H9 (cell line): ENCODE measurements around the gene ALG9. TPM values are rescaled to one million over a fixed set of nuclear protein-coding genes. Genes with fewer than 3 reads are reported as not detected.

Source experiments
- DNase-seq: peaks from one replicate; pipeline ENCODE4 v3.0.0-alpha.2; 2017
- H2AFZ ChIP-seq: one replicate; pipeline ENCODE4 v1.6.1; 2013; ENCODE audit warnings: mild to moderate bottlenecking, low read length, control low read depth, moderate library complexity
- H2AK5ac ChIP-seq: 2 replicates; pipeline ENCODE4 v1.6.1; 2013; ENCODE audit warnings: low read length, control low read depth, mixed read lengths; ENCODE audit not compliant: insufficient read length
- H2BK120ac ChIP-seq: one replicate; pipeline ENCODE4 v1.6.1; 2013; ENCODE audit warnings: low read depth, mild to moderate bottlenecking, low read length, control low read depth, inconsistent platforms; ENCODE audit not compliant: poor library complexity, severe bottlenecking
- H2BK12ac ChIP-seq: 2 replicates; pipeline ENCODE4 v1.6.1; 2013; ENCODE audit warnings: low read length, control low read depth, mixed read lengths, low read depth; ENCODE audit not compliant: insufficient read length
- H2BK15ac ChIP-seq: 2 replicates; pipeline ENCODE4 v1.6.1; 2013; ENCODE audit warnings: low read depth, low read length, control low read depth
- H2BK20ac ChIP-seq: one replicate; pipeline ENCODE4 v1.6.1; 2013; ENCODE audit warnings: low read depth, mild to moderate bottlenecking, low read length, control low read depth, inconsistent platforms; ENCODE audit not compliant: poor library complexity, severe bottlenecking
- H2BK5ac ChIP-seq: 2 replicates; pipeline ENCODE4 v1.6.1; 2013; ENCODE audit warnings: low read length, control low read depth, mixed read lengths; ENCODE audit not compliant: insufficient read length
- H3K14ac ChIP-seq: 2 replicates; pipeline ENCODE4 v1.6.1; 2013; ENCODE audit warnings: low read length, control low read depth; ENCODE audit not compliant: insufficient read depth
- H3K18ac ChIP-seq: 2 replicates; pipeline ENCODE4 v1.6.1; 2013; ENCODE audit warnings: low read depth, mild to moderate bottlenecking, mixed read lengths, low read length, control low read depth; ENCODE audit not compliant: insufficient read length
- H3K23ac ChIP-seq: 2 replicates; pipeline ENCODE4 v1.6.1; 2013; ENCODE audit warnings: low read length, control low read depth, mixed read lengths, low read depth; ENCODE audit not compliant: insufficient read length
- H3K23me2 ChIP-seq: 2 replicates; pipeline ENCODE4 v1.6.1; 2013; ENCODE audit warnings: low read depth, mild to moderate bottlenecking, mixed read lengths, low read length, control low read depth; ENCODE audit not compliant: insufficient read length, poor library complexity, severe bottlenecking
- H3K27ac ChIP-seq: 2 replicates; pipeline ENCODE4 v1.5.1; 2013; ENCODE audit warnings: low read length, control low read depth, mixed read lengths, low read depth; ENCODE audit not compliant: insufficient read length
- H3K27me3 ChIP-seq: 2 replicates; pipeline ENCODE4 v1.6.1; 2013; ENCODE audit warnings: low read length, control low read depth, inconsistent platforms; ENCODE audit not compliant: insufficient read depth
- H3K4ac ChIP-seq: 2 replicates; pipeline ENCODE4 v1.6.1; 2013; ENCODE audit warnings: low read depth, mild to moderate bottlenecking, control low read depth, inconsistent platforms, low read length, moderate library complexity
- H3K4me1 ChIP-seq: 2 replicates; pipeline ENCODE4 v1.6.1; 2013; ENCODE audit warnings: low read length, control low read depth, inconsistent platforms; ENCODE audit not compliant: insufficient read depth
- H3K4me2 ChIP-seq: 2 replicates; pipeline ENCODE4 v1.6.1; 2013; ENCODE audit warnings: low read length, control low read depth, mixed read lengths; ENCODE audit not compliant: insufficient read length, insufficient read depth
- H3K56ac ChIP-seq: 2 replicates; pipeline ENCODE4 v1.6.1; 2013; ENCODE audit warnings: low read depth, mild to moderate bottlenecking, mixed read lengths, low read length, control low read depth; ENCODE audit not compliant: insufficient read length
- H3K79me1 ChIP-seq: 2 replicates; pipeline ENCODE4 v1.6.1; 2013; ENCODE audit warnings: low read depth, mild to moderate bottlenecking, moderate library complexity, low read length, control low read depth, inconsistent platforms; ENCODE audit not compliant: insufficient read depth, poor library complexity, severe bottlenecking
- H3K79me2 ChIP-seq: 2 replicates; pipeline ENCODE4 v1.6.1; 2013; ENCODE audit warnings: low read length, control low read depth, inconsistent platforms; ENCODE audit not compliant: insufficient read depth
- H3K9ac ChIP-seq: 2 replicates; pipeline ENCODE4 v1.6.1; 2013; ENCODE audit warnings: low read length, control low read depth, mixed read lengths; ENCODE audit not compliant: insufficient read length; ENCODE audit errors: extremely low read depth
- H3K9me3 ChIP-seq: one replicate; pipeline ENCODE4 v1.6.1; 2013; ENCODE audit warnings: low read depth, low read length, inconsistent platforms; ENCODE audit not compliant: control insufficient read depth
- H3T11ph ChIP-seq: one replicate; pipeline ENCODE4 v1.6.1; 2013; ENCODE audit warnings: mild to moderate bottlenecking, low read length, control low read depth, inconsistent platforms
- H4K20me1 ChIP-seq: one replicate; pipeline ENCODE4 v1.6.1; 2013; ENCODE audit not compliant: control insufficient read depth, insufficient read length, insufficient read depth
- H4K5ac ChIP-seq: 2 replicates; pipeline ENCODE4 v1.6.1; 2013; ENCODE audit warnings: low read depth, mild to moderate bottlenecking, mixed read lengths, low read length, control low read depth; ENCODE audit not compliant: insufficient read length
- H4K8ac ChIP-seq: replicated peaks from 2 replicates; pipeline ENCODE4 v1.6.1; 2013; ENCODE audit warnings: low read length, control low read depth, mixed read lengths, low read depth; ENCODE audit not compliant: insufficient read length
- H4K91ac ChIP-seq: 2 replicates; pipeline ENCODE4 v1.6.1; 2013; ENCODE audit warnings: low read depth, mild to moderate bottlenecking, moderate library complexity, mixed read lengths, low read length, control low read depth; ENCODE audit not compliant: insufficient read length
- H3K27ac Mint-ChIP-seq, 3 experiments: 2 replicates in 2 of 3; 3 replicates in 1 of 3; pipeline ENCODE4 v1.8.0; 2020 to 2021; ENCODE audit warnings: mixed read lengths in 3 of 3, mild to moderate bottlenecking in 1 of 3, moderate library complexity in 1 of 3
- H3K27me3 Mint-ChIP-seq: 2 replicates; pipeline ENCODE4 v1.8.0; 2021; ENCODE audit warnings: low read depth, mild to moderate bottlenecking, moderate library complexity, mixed read lengths
- H3K36me3 Mint-ChIP-seq, 3 experiments: 2 replicates in 2 of 3; 3 replicates in 1 of 3; pipeline ENCODE4 v1.8.0; 2020 to 2021; ENCODE audit warnings: low read depth in 3 of 3, mixed read lengths in 3 of 3; ENCODE audit not compliant: insufficient read depth in 1 of 3
- H3K4me1 Mint-ChIP-seq, 2 experiments: 2 replicates each; pipeline ENCODE4 v1.8.0; 2020; ENCODE audit warnings: mixed read lengths in 2 of 2
- H3K4me3 Mint-ChIP-seq, 2 experiments: 2 replicates in 1 of 2; 3 replicates in 1 of 2; pipeline ENCODE4 v1.8.0; 2020 to 2021; ENCODE audit warnings: mild to moderate bottlenecking in 2 of 2, mixed read lengths in 2 of 2, moderate library complexity in 1 of 2
- H3K9me3 Mint-ChIP-seq, 2 experiments: 2 replicates in 1 of 2; 3 replicates in 1 of 2; pipeline ENCODE4 v1.8.0; 2020; ENCODE audit warnings: mild to moderate bottlenecking in 2 of 2, mixed read lengths in 2 of 2, moderate library complexity in 1 of 2
- CTCF ChIP-seq: fragments of 200-600 bp; sonication (generic); conservative IDR thresholded peaks from 3 replicates; pipeline ENCODE4 v1.8.0; 2021; ENCODE audit warnings: antibody characterized with exemption, mild to moderate bottlenecking
- total RNA-seq: library from RNA; stranded (reverse); gene quantifications from 2 replicates; pipeline ENCODE4 v1.2.1, GENCODE V29; 2021

The ALG9 gene
- total RNA-seq, 1 experiment from 2014 or later: 26.0 TPM

GRCh38 chr11:111870522-111870885 is 877 bp downstream of the ALG9 start:
- peaks cover 3% of the 10 kb centered on the region for H3K23me2 ChIP-seq

More at GRCh38 chr11:111870522-111870885, 877 bp downstream of the ALG9 start:
- H3K27me3 Mint-ChIP-seq: no peaks in the 10 kb centered on the region
- Histone ChIP-seq H3K4me1 (no peaks in the 10 kb centered on the region), H4K8ac (no peak overlapping the region), H2AK5ac (no peak overlapping the region), H2BK15ac (no peak overlapping the region), H2BK12ac (no peak overlapping the region), H3K79me1 (no peaks in the 10 kb centered on the region), H3K27me3 (no peaks in the 10 kb centered on the region), H2AFZ (no peak overlapping the region), H3K79me2 (no peaks in the 10 kb centered on the region), H3K4me2 (peak overlapping the region; percentile 93), H2BK20ac (no peak overlapping the region), H2BK5ac (no peak overlapping the region), H4K20me1 (no peaks in the 10 kb centered on the region), H3K27ac (no peak overlapping the region), H3K23ac (no peak overlapping the region), H3K9me3 (no peaks in the 10 kb centered on the region), H3K4ac (no peak overlapping the region), H3K14ac (no peak overlapping the region), H2BK120ac (no peak overlapping the region), H3T11ph (no peak overlapping the region), H3K18ac (no peak overlapping the region), H4K5ac (no peak overlapping the region), H3K9ac (no peak overlapping the region), H4K91ac (no peak overlapping the region), H3K56ac (no peak overlapping the region)
- DNase-seq: no peak
- TF ChIP-seq CTCF: no peak
- H3K27ac Mint-ChIP-seq: peak overlapping the region in 1 of 3 experiments; percentile 87; a peak in 1 of 7 replicates
- H3K4me1 Mint-ChIP-seq: peaks cover 13% of the 10 kb centered on the region in 2 experiments
- peaks cover 0 to 28% (median 27%) of the 10 kb centered on the region in 3 experiments; a peak in 5 of 7 replicates for H3K36me3 Mint-ChIP-seq
- H3K9me3 Mint-ChIP-seq: no peaks in the 10 kb centered on the region
- peak overlapping the region; percentile 92 to 95 for H3K4me3 Mint-ChIP-seq
